Activated T-cell treated with anti-CD3 and anti-CD28 coated beads, Interleukin-2, amount 50 U/mL, for 4 hours (primary cell): ENCODE results near the gene S100Z. TPM values are rescaled to one million over a fixed set of nuclear protein-coding genes. Genes with fewer than 3 reads are reported as not detected.
A peak's percentile ranks its signal among the peaks of the same experiment; 100 is the strongest.
"Not testable (repeated sequence)": the region's sequence is repeated elsewhere in the genome, so short reads cannot be mapped to it uniquely, and the experiment has no call there.

ENCODE experiments used
- ATAC-seq, 2 donors: fragments of 200-7000 bp; cut with Tn5 transposase; one replicate each; pipeline ENCODE4 v1.10.0; 2021
- DNase-seq: peaks from one replicate; pipeline ENCODE4 v3.0.0-alpha.2; 2020
- H3K27me3 Mint-ChIP-seq: one replicate; pipeline ENCODE4 v1.8.0; 2021; ENCODE audit warnings: low read depth, mixed read lengths
- H3K36me3 Mint-ChIP-seq: one replicate; pipeline ENCODE4 v1.8.0; 2022; ENCODE audit warnings: mixed read lengths; ENCODE audit not compliant: insufficient read depth
- H3K4me1 Mint-ChIP-seq: one replicate; pipeline ENCODE4 v1.8.0; 2021; ENCODE audit warnings: low read depth, mixed read lengths
- H3K4me3 Mint-ChIP-seq: one replicate; pipeline ENCODE4 v1.8.0; 2021; ENCODE audit warnings: mild to moderate bottlenecking, moderate library complexity, mixed read lengths
- H3K9me3 Mint-ChIP-seq: one replicate; pipeline ENCODE4 v1.8.0; 2021; ENCODE audit warnings: mixed read lengths
- total RNA-seq, 3 donors: library from RNA; stranded (reverse); gene quantifications; one replicate each; pipeline ENCODE4 v1.2.1, GENCODE V29; 2021

The S100Z gene
- total RNA-seq, 3 donors from 2014 or later: 0.66 TPM; not detected in 2

GRCh38 chr5:76850543-76851145 is 830 bp downstream of the S100Z start:
- Mint-ChIP-seq H3K36me3 (no peaks in the 10 kb centered on the region), H3K9me3 (peaks cover 6% of the 10 kb centered on the region), H3K4me1 (peaks cover 38% of the 10 kb centered on the region), H3K4me3 (no peak overlapping the region), H3K27me3 (no peaks in the 10 kb centered on the region)
- no peak for ATAC-seq
- DNase-seq: no peak

- DNase-seq: no peak
- H3K9me3 Mint-ChIP-seq: peaks cover 6% of the 10 kb centered on the region
- H3K27me3 Mint-ChIP-seq: no peaks in the 10 kb centered on the region
- no peak for ATAC-seq
- peaks cover 50% of the 10 kb centered on the region for H3K4me1 Mint-ChIP-seq
- H3K36me3 Mint-ChIP-seq: no peaks in the 10 kb centered on the region
- H3K4me3 Mint-ChIP-seq: no peak overlapping the region
These were observed 2.0 kb downstream of the S100Z start for GRCh38 chr5:76851728-76852369.

GRCh38 chr5:76852772-76853171 is 3.0 kb downstream of the S100Z start:
- ATAC-seq: no peak
- Mint-ChIP-seq H3K36me3 (no peaks in the 10 kb centered on the region), H3K4me1 (peaks cover 53% of the 10 kb centered on the region), H3K27me3 (no peaks in the 10 kb centered on the region), H3K4me3 (no peak overlapping the region), H3K9me3 (peaks cover 6% of the 10 kb centered on the region)
- DNase-seq: no peak

GRCh38 chr5:76853741-76854140 is 3.9 kb downstream of the S100Z start:
- DNase-seq, H3K4me3 Mint-ChIP-seq, H3K36me3 Mint-ChIP-seq, ATAC-seq, H3K9me3 Mint-ChIP-seq, H3K27me3 Mint-ChIP-seq: not testable (repeated sequence)
- peaks cover 53% of the 10 kb centered on the region for H3K4me1 Mint-ChIP-seq

GRCh38 chr5:76854644-76855043 is 4.8 kb downstream of the S100Z start:
- H3K27me3 Mint-ChIP-seq: no peaks in the 10 kb centered on the region
- peaks cover 6% of the 10 kb centered on the region for H3K9me3 Mint-ChIP-seq
- no peak overlapping the region for H3K4me3 Mint-ChIP-seq
- peaks cover 52% of the 10 kb centered on the region for H3K4me1 Mint-ChIP-seq
- ATAC-seq (no peak), DNase-seq (no peak)
- no peaks in the 10 kb centered on the region for H3K36me3 Mint-ChIP-seq

- H3K36me3 Mint-ChIP-seq, DNase-seq, H3K9me3 Mint-ChIP-seq, ATAC-seq, H3K4me3 Mint-ChIP-seq, H3K27me3 Mint-ChIP-seq: not testable (repeated sequence)
- H3K4me1 Mint-ChIP-seq: peaks cover 43% of the 10 kb centered on the region
These were observed 5.7 kb downstream of the S100Z start for GRCh38 chr5:76855501-76855900.

GRCh38 chr5:76855961-76856360 is 6.1 kb downstream of the S100Z start:
- DNase-seq (peak; percentile 13), ATAC-seq (peak; percentile 81)
- Mint-ChIP-seq H3K27me3 (no peaks in the 10 kb centered on the region), H3K4me3 (peak overlapping the region; percentile 19), H3K4me1 (peaks cover 39% of the 10 kb centered on the region), H3K36me3 (no peaks in the 10 kb centered on the region), H3K9me3 (peaks cover 6% of the 10 kb centered on the region)

GRCh38 chr5:76856800-76857199 is 7.0 kb downstream of the S100Z start:
- not testable (repeated sequence) for H3K4me3 Mint-ChIP-seq, H3K27me3 Mint-ChIP-seq, H3K9me3 Mint-ChIP-seq, H3K36me3 Mint-ChIP-seq, ATAC-seq, DNase-seq
- peaks cover 31% of the 10 kb centered on the region for H3K4me1 Mint-ChIP-seq

GRCh38 chr5:76859591-76860247 is 9.9 kb downstream of the S100Z start:
- no peak for ATAC-seq

GRCh38 chr5:76861612-76862011 is 11.8 kb downstream of the S100Z start:
- no peaks in the 10 kb centered on the region for H3K9me3 Mint-ChIP-seq
- H3K4me3 Mint-ChIP-seq: no peak overlapping the region
- ATAC-seq (no peak), DNase-seq (no peak)
- H3K4me1 Mint-ChIP-seq: peaks cover 6% of the 10 kb centered on the region
- no peaks in the 10 kb centered on the region for H3K27me3 Mint-ChIP-seq
- no peaks in the 10 kb centered on the region for H3K36me3 Mint-ChIP-seq

More at GRCh38 chr5:76859591-76860247, 9.9 kb downstream of the S100Z start:
- H3K27me3 Mint-ChIP-seq: no peaks in the 10 kb centered on the region
- H3K36me3 Mint-ChIP-seq: no peaks in the 10 kb centered on the region
- peaks cover 22% of the 10 kb centered on the region for H3K4me1 Mint-ChIP-seq
- H3K4me3 Mint-ChIP-seq: no peak overlapping the region
- no peak for DNase-seq
- no peaks in the 10 kb centered on the region for H3K9me3 Mint-ChIP-seq

GRCh38 chr5:76863001-76863400 is 13.2 kb downstream of the S100Z start:
- Mint-ChIP-seq H3K4me1 (no peaks in the 10 kb centered on the region), H3K36me3 (no peaks in the 10 kb centered on the region)
- no peak for DNase-seq

GRCh38 chr5:76866503-76866902 is 16.7 kb downstream of the S100Z start:
- Mint-ChIP-seq H3K27me3 (no peaks in the 10 kb centered on the region), H3K4me1 (no peaks in the 10 kb centered on the region), H3K4me3 (no peak overlapping the region), H3K9me3 (no peaks in the 10 kb centered on the region), H3K36me3 (no peaks in the 10 kb centered on the region)
- ATAC-seq: no peak
- DNase-seq: no peak

More at GRCh38 chr5:76863001-76863400, 13.2 kb downstream of the S100Z start:
- Mint-ChIP-seq H3K27me3 (no peaks in the 10 kb centered on the region), H3K9me3 (no peaks in the 10 kb centered on the region), H3K4me3 (no peak overlapping the region)
- no peak for ATAC-seq

GRCh38 chr5:76867038-76867437 is 17.2 kb downstream of the S100Z start:
- H3K27me3 Mint-ChIP-seq: no peaks in the 10 kb centered on the region
- no peak overlapping the region for H3K4me3 Mint-ChIP-seq
- DNase-seq: no peak
- H3K4me1 Mint-ChIP-seq: no peaks in the 10 kb centered on the region
- H3K36me3 Mint-ChIP-seq: no peaks in the 10 kb centered on the region
- no peaks in the 10 kb centered on the region for H3K9me3 Mint-ChIP-seq
- ATAC-seq: no peak

GRCh38 chr5:76867827-76868693 is 18.2 kb downstream of the S100Z start:
- H3K4me1 Mint-ChIP-seq: no peaks in the 10 kb centered on the region
- H3K27me3 Mint-ChIP-seq: no peaks in the 10 kb centered on the region
- H3K4me3 Mint-ChIP-seq: no peak overlapping the region
- peak; percentile 52 to 79 for ATAC-seq
- H3K36me3 Mint-ChIP-seq: no peaks in the 10 kb centered on the region
- H3K9me3 Mint-ChIP-seq: no peaks in the 10 kb centered on the region
- peak; percentile 41 for DNase-seq
